CD14-positive monocyte (primary cell): ENCODE measurements around the gene LGALS1. TPM values are rescaled to one million over a fixed set of nuclear protein-coding genes. Genes with fewer than 3 reads are reported as not detected.

ENCODE experiments used
- DNase-seq, 3 donors: peaks; one replicate each; pipeline ENCODE4 v3.0.0-alpha.2; 2011 to 2022
- H2AFZ ChIP-seq: 2 replicates; pipeline ENCODE4 v1.6.0; 2012; ENCODE audit warnings: mild to moderate bottlenecking, low read depth, low read length, inconsistent platforms; ENCODE audit not compliant: insufficient read depth, poor library complexity, severe bottlenecking
- H3K27ac ChIP-seq, 2 donors: 1 replicate in 1 of 2; 2 replicates in 1 of 2; pipeline ENCODE4 v1.5.1; 2012 to 2013; ENCODE audit warnings: low read length in 2 of 2, control low read depth in 1 of 2, inconsistent platforms in 1 of 2, low read depth in 1 of 2, mild to moderate bottlenecking in 1 of 2
- H3K27me3 ChIP-seq, 2 donors: one replicate each; pipeline versions ENCODE4 v1.6.0 to v1.6.1; 2011 to 2013; ENCODE audit warnings: low read length in 2 of 2; ENCODE audit not compliant: control insufficient read depth in 2 of 2, insufficient read depth in 2 of 2
- H3K36me3 ChIP-seq, 2 donors: replicated peaks in 1 of 2; 1 replicate in 1 of 2; 2 replicates in 1 of 2; pipeline versions ENCODE4 v1.5.1 to v1.6.1; 2012 to 2013; ENCODE audit warnings: low read length in 2 of 2, control low read depth in 1 of 2, inconsistent platforms in 1 of 2, mild to moderate bottlenecking in 1 of 2; ENCODE audit not compliant: insufficient read depth in 2 of 2, control insufficient read depth in 1 of 2
- H3K4me1 ChIP-seq, 2 donors: 1 replicate in 1 of 2; 2 replicates in 1 of 2; pipeline versions ENCODE4 v1.5.1 to v1.6.1; 2012 to 2013; ENCODE audit warnings: low read length in 2 of 2, control low read depth in 1 of 2, inconsistent platforms in 1 of 2, mild to moderate bottlenecking in 1 of 2, moderate library complexity in 1 of 2; ENCODE audit not compliant: insufficient read depth in 2 of 2, control insufficient read depth in 1 of 2
- H3K4me2 ChIP-seq: replicated peaks from 2 replicates; pipeline ENCODE3; 2012; ENCODE audit warnings: low read length, moderate library complexity, mild to moderate bottlenecking; ENCODE audit not compliant: poor library complexity, severe bottlenecking; ENCODE audit errors: extremely low read depth
- H3K4me3 ChIP-seq, 3 experiments: fragments of 200-600 bp in 1 of 3; sonication (generic) in 1 of 3; replicated peaks in 1 of 3; 1 replicate in 2 of 3; 2 replicates in 1 of 3; pipeline ENCODE4 v1.5.1; 2011 to 2013; ENCODE audit warnings: low read length in 3 of 3, mild to moderate bottlenecking in 3 of 3, control low read depth in 2 of 3, low read depth in 2 of 3, inconsistent platforms in 1 of 3, moderate library complexity in 1 of 3
- H3K79me2 ChIP-seq: 2 replicates; pipeline ENCODE4 v1.6.0; 2012; ENCODE audit warnings: mild to moderate bottlenecking, control low read depth, inconsistent platforms, low read length, moderate library complexity; ENCODE audit not compliant: insufficient read depth
- H3K9ac ChIP-seq: 2 replicates; pipeline ENCODE4 v1.6.0; 2017; ENCODE audit warnings: low read length, mild to moderate bottlenecking; ENCODE audit not compliant: insufficient read depth, poor library complexity, severe bottlenecking
- H3K9me3 ChIP-seq, 2 donors: replicated peaks in 1 of 2; 1 replicate in 1 of 2; 2 replicates in 1 of 2; pipeline versions ENCODE4 v1.5.1 to v1.6.1; 2012 to 2013; ENCODE audit warnings: low read length in 2 of 2, control low read depth in 1 of 2; ENCODE audit not compliant: control insufficient read depth in 1 of 2, insufficient read depth in 1 of 2
- H4K20me1 ChIP-seq: 2 replicates; pipeline ENCODE4 v1.6.0; 2012; ENCODE audit warnings: mild to moderate bottlenecking, low read length, control low read depth, moderate library complexity; ENCODE audit not compliant: insufficient read depth
- H3K27ac Mint-ChIP-seq, 7 donors: one replicate each; pipeline ENCODE4 v1.8.0; 2020; ENCODE audit warnings: mild to moderate bottlenecking in 7 of 7, mixed read lengths in 7 of 7, moderate library complexity in 6 of 7, inconsistent platforms in 2 of 7
- H3K27me3 Mint-ChIP-seq, 3 donors: one replicate each; pipeline ENCODE4 v1.8.0; 2021 to 2022; ENCODE audit warnings: low read depth in 3 of 3, mild to moderate bottlenecking in 3 of 3, mixed read lengths in 3 of 3, moderate library complexity in 3 of 3, inconsistent platforms in 1 of 3
- H3K36me3 Mint-ChIP-seq, 2 donors: one replicate each; pipeline ENCODE4 v1.8.0; 2020; ENCODE audit warnings: mixed read lengths in 2 of 2, inconsistent platforms in 1 of 2, mild to moderate bottlenecking in 1 of 2
- H3K4me1 Mint-ChIP-seq: one replicate; pipeline ENCODE4 v1.8.0; 2020; ENCODE audit warnings: mild to moderate bottlenecking, mixed read lengths
- H3K4me3 Mint-ChIP-seq, 2 donors: one replicate each; pipeline ENCODE4 v1.8.0; 2020; ENCODE audit warnings: mild to moderate bottlenecking in 2 of 2, mixed read lengths in 2 of 2, moderate library complexity in 1 of 2
- H3K9me3 Mint-ChIP-seq, 7 donors: one replicate each; pipeline ENCODE4 v1.8.0; 2020 to 2022; ENCODE audit warnings: mixed read lengths in 7 of 7, mild to moderate bottlenecking in 6 of 7, moderate library complexity in 6 of 7, inconsistent platforms in 2 of 7
- CTCF ChIP-seq: fragments of 200-600 bp; IDR thresholded peaks from one replicate; pipeline ENCODE4 v1.8.0; 2022; ENCODE audit warnings: antibody characterized with exemption, mild to moderate bottlenecking
- WGBS: methylation state at CpG from one replicate; pipeline ENCODE4 v1.1.5; 2013; ENCODE audit warnings: missing lambda C conversion rate; ENCODE audit not compliant: insufficient coverage; 5-methylcytosine and 5-hydroxymethylcytosine counted together
- intact Hi-C, 2 donors: fragments of 100-400 bp; cut with micrococcal nuclease; formaldehyde crosslinking; loops; one replicate each; pipeline versions ENCODE4 v1.15.0 to v1.15.1; 2023
- polyA plus RNA-seq, 3 donors: library from polyadenylated mRNA; depleted of rRNA in 1 of 3; unstranded in 2 of 3; stranded (reverse) in 1 of 3; fragments of 300-500 nt in 2 of 3; fragments of >200 nt in 1 of 3; fragmentation: Illumina TruSeq in 2 of 3; gene quantifications; 1 replicate in 2 of 3; 2 replicates in 1 of 3; pipeline ENCODE4 v1.2.3, GENCODE V29; 2012 to 2021

Gene LGALS1
- polyA plus RNA-seq, 3 donors = 1,719 to 2,320 (median 1,844) TPM

- Mint-ChIP-seq H3K9me3 (peaks cover 0 to 3% (median 0%) of the 10 kb centered on the region in 7 donors), H3K27ac (peak within 1 kb of the TSS; percentile 92 to 97 (median 95)), H3K36me3 (peaks cover 21 to 31% of the 10 kb centered on the region in 2 donors), H3K4me1 (peaks cover 80% of the 10 kb centered on the region), H3K27me3 (peaks cover 0 to 2% (median 0%) of the 10 kb centered on the region in 3 donors), H3K4me3 (peak within 1 kb of the TSS; percentile 99 to 100)
- peak within 1 kb of the TSS; percentile 68 to 88 for H3K27ac ChIP-seq
- H3K4me1 ChIP-seq = peaks cover 82 to 88% of the 10 kb centered on the region in 2 donors
- peak within 1 kb of the TSS; percentile 83 for H3K9ac ChIP-seq
- peak within 1 kb of the TSS; percentile 90 to 99 (median 98) for H3K4me3 ChIP-seq
- no peak for DNase-seq
- intact Hi-C loops = no loop called here
- H2AFZ ChIP-seq = peak within 1 kb of the TSS; percentile 78
- WGBS = 4% methylated on average over 48 of the region's 57 CpGs
- H3K79me2 ChIP-seq = peaks cover 89% of the 10 kb centered on the region
- no peaks in the 10 kb centered on the region for H3K27me3 ChIP-seq
- H3K4me2 ChIP-seq = peak within 1 kb of the TSS; percentile 96
- TF ChIP-seq CTCF = no peak
- peaks cover 39% of the 10 kb centered on the region for H4K20me1 ChIP-seq
- H3K36me3 ChIP-seq = peaks cover 28 to 31% of the 10 kb centered on the region in 2 donors
- no peaks in the 10 kb centered on the region for H3K9me3 ChIP-seq
Observed at GRCh38 chr22:37639070-37639760, 36.2 kb upstream of the LGALS1 start, which contains the start of gene SH3BP1. SH3BP1 (plus strand) TSS chr22:37639669; CDS start chr22:37639788, 119 bp downstream.

- H3K36me3 ChIP-seq = peaks cover 36 to 39% of the 10 kb centered on the region in 2 donors
- WGBS = 0% methylated on average over 8 of the region's 27 CpGs
- H3K4me1 ChIP-seq = peaks cover 74 to 80% of the 10 kb centered on the region in 2 donors
- H3K27ac Mint-ChIP-seq = peak overlapping the region; percentile 92 to 97 (median 95)
- H3K4me3 Mint-ChIP-seq = peak overlapping the region; percentile 99 to 100
- H2AFZ ChIP-seq = peak overlapping the region; percentile 78
- H3K9ac ChIP-seq = peak overlapping the region; percentile 83
- peaks cover 47% of the 10 kb centered on the region for H4K20me1 ChIP-seq
- peak overlapping the region; percentile 68 to 88 for H3K27ac ChIP-seq
- H3K79me2 ChIP-seq = peaks cover 92% of the 10 kb centered on the region
- intact Hi-C loops = loop anchor here (5.0 to 10.0 kb wide), 2 partner anchors 33 to 95 kb away; partner anchors contain the start of gene GGA1 (in 1 of the 2)
- H3K27me3 ChIP-seq = no peaks in the 10 kb centered on the region
- H3K9me3 ChIP-seq = no peaks in the 10 kb centered on the region
- peaks cover 0 to 2% (median 0%) of the 10 kb centered on the region in 3 donors for H3K27me3 Mint-ChIP-seq
- peak overlapping the region; percentile 90 to 99 (median 98) for H3K4me3 ChIP-seq
- peak overlapping the region; percentile 96 for H3K4me2 ChIP-seq
- peaks cover 27 to 39% of the 10 kb centered on the region in 2 donors for H3K36me3 Mint-ChIP-seq
- peaks cover 72% of the 10 kb centered on the region for H3K4me1 Mint-ChIP-seq
- DNase-seq = peak; percentile 51 to 66 (median 64)
- peaks cover 0 to 3% (median 0%) of the 10 kb centered on the region in 7 donors for H3K9me3 Mint-ChIP-seq
- no peak for TF ChIP-seq CTCF
Observed at GRCh38 chr22:37639771-37640590, 35.5 kb upstream of the LGALS1 start.
